Kidney (tissue), 14 donors: ENCODE measurements around the gene FGD3. TPM values are rescaled to one million over a fixed set of nuclear protein-coding genes. Genes with fewer than 3 reads are reported as not detected.
A peak's percentile ranks its signal among the peaks of the same experiment; 100 is the strongest.
"Not testable (repeated sequence)": the region's sequence is repeated elsewhere in the genome, so short reads cannot be mapped to it uniquely, and the experiment has no call there.

Experiments used
- DNase-seq, 5 donors: peaks; one replicate each; pipeline ENCODE4 v3.0.0-alpha.2; 2013 to 2020
- FAIRE-seq: peaks from 2 replicates; lab custom pipeline; 2012; peaks lifted over from hg19 to GRCh38; lab: Jason Lieb, UNC
- H3K27ac ChIP-seq, 2 donors: one replicate each; pipeline ENCODE4 v1.7.0; 2013; ENCODE audit warnings: low read depth in 2 of 2, low read length in 2 of 2, inconsistent platforms in 1 of 2
- H3K27me3 ChIP-seq: one replicate; pipeline ENCODE4 v1.7.1; 2013; ENCODE audit warnings: low read length, inconsistent platforms; ENCODE audit not compliant: control insufficient read depth, insufficient read depth
- H3K36me3 ChIP-seq, 3 donors: one replicate each; pipeline versions ENCODE4 v1.7.0 to v1.7.1; 2013; ENCODE audit warnings: low read length in 3 of 3, control low read depth in 1 of 3, inconsistent platforms in 1 of 3; ENCODE audit not compliant: insufficient read depth in 3 of 3, control insufficient read depth in 2 of 3
- H3K4me1 ChIP-seq, 3 donors: one replicate each; pipeline versions ENCODE4 v1.7.0 to v1.7.1; 2013; ENCODE audit warnings: low read length in 3 of 3, inconsistent platforms in 1 of 3, low read depth in 1 of 3; ENCODE audit not compliant: control insufficient read depth in 2 of 3, insufficient read depth in 2 of 3
- H3K4me3 ChIP-seq, 3 donors: one replicate each; pipeline versions ENCODE4 v1.7.0 to v1.8.1; 2013; ENCODE audit warnings: low read length in 3 of 3, control low read depth in 1 of 3, inconsistent platforms in 1 of 3
- H3K9ac ChIP-seq, 3 donors: one replicate each; pipeline versions ENCODE4 v1.7.0 to v1.7.1; 2013; ENCODE audit warnings: low read length in 3 of 3, control low read depth in 1 of 3, inconsistent platforms in 1 of 3
- H3K9me3 ChIP-seq, 3 donors: one replicate each; pipeline versions ENCODE4 v1.7.0 to v1.7.1; 2013; ENCODE audit warnings: low read length in 3 of 3, control low read depth in 1 of 3, inconsistent platforms in 1 of 3; ENCODE audit not compliant: control insufficient read depth in 2 of 3, insufficient read depth in 1 of 3
- CTCF ChIP-seq: IDR thresholded peaks from 3 replicates; pipeline ENCODE4 v1.5.1; 2012; ENCODE audit warnings: mild to moderate bottlenecking, moderate library complexity, borderline replicate concordance; ENCODE audit not compliant: insufficient read depth; ENCODE audit errors: extremely low read depth
- intact Hi-C: fragments of 100-400 bp; cut with DNase I; formaldehyde crosslinking; loops from one replicate; pipeline ENCODE4 v1.11.1; 2022
- polyA plus RNA-seq: library from polyadenylated mRNA; stranded (reverse); fragments of 350-450 nt; fragmentation: Illumina TruSeq; extraction: RNeasy Lipid Tissue Mini Kit (QIAGEN cat#74804); gene quantifications from one replicate; pipeline ENCODE4 v1.2.3, GENCODE V29; 2014; ENCODE audit warnings: low read depth, low replicate concordance; ENCODE audit not compliant: insufficient read depth
- total RNA-seq: library from RNA; stranded (reverse); fragmentation: NEBNext Ultra II Directional; extraction: Animal tissue kit (Norgen Biotek cat#: 25700); gene quantifications from one replicate; pipeline ENCODE4 v1.2.1, GENCODE V29; 2021
- donor health status: control.
- donor health status: control.
- donor health status: control.
- donor health status: control.
- donor health status: control.
- donor health status: DM: yes; HTN: yes; CAD: no.
- donor health status: Normal renal cell carcinoma (clear cell type).

Gene FGD3
- total and polyA plus RNA-seq, 2 donors from 2014 or later = 7.4 to 12.1 TPM

DNA sequence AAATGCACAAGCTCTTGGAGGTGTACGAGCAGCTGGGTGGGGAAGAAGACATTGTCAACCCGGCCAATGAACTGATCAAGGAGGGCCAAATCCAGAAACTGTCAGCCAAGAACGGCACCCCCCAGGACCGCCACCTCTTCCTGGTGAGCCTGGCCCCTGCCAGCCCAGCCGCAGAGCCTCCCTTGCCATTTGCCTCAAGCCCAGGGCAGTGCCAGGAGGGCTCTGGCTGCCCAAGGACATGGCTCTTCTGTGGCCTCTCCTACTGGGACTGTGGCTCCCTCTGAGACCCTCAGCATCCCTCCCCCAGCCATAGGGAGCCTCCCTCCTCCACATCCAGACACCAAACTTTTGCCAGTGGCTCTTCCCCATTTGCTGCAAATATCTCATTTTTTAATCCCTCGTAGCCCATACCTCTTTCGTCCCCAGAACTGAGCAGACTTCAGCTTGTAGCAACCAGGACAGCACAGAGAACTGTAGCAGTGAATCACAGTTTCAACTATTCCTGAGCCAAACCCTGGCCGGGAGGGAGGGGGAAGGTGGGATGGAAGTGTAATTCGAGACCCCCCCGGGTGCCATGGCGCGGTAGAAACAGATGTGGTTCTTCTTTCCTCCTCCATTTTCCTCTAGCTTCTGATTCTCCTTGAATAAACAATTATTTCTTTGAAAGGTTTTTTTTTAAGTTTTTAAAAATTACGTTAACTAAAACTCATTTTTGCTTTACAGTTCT is 66.7 kb downstream of the FGD3 start:
- H3K4me1 ChIP-seq = no peaks in the 10 kb centered on the region
- DNase-seq (peak in 3 of 5 donors; percentile 10 to 62 (median 32)), FAIRE-seq (no peak)
- H3K27me3 ChIP-seq = no peaks in the 10 kb centered on the region
- no peaks in the 10 kb centered on the region for H3K36me3 ChIP-seq
- H3K9ac ChIP-seq = no peak overlapping the region
- no peak overlapping the region for H3K27ac ChIP-seq
- H3K9me3 ChIP-seq = no peaks in the 10 kb centered on the region
- intact Hi-C loops = no loop called here
- H3K4me3 ChIP-seq = no peak overlapping the region
- TF ChIP-seq CTCF = no peak

- H3K36me3 ChIP-seq, H3K9me3 ChIP-seq, intact Hi-C loops, H3K4me3 ChIP-seq, H3K9ac ChIP-seq, H3K27me3 ChIP-seq, H3K4me1 ChIP-seq, H3K27ac ChIP-seq, FAIRE-seq: not testable (repeated sequence)
- peak in 2 of 5 donors; percentile 5 to 27 for DNase-seq
These were observed 67.9 kb downstream of the FGD3 start for GRCh38 chr9:93015190-93015589.

DNA sequence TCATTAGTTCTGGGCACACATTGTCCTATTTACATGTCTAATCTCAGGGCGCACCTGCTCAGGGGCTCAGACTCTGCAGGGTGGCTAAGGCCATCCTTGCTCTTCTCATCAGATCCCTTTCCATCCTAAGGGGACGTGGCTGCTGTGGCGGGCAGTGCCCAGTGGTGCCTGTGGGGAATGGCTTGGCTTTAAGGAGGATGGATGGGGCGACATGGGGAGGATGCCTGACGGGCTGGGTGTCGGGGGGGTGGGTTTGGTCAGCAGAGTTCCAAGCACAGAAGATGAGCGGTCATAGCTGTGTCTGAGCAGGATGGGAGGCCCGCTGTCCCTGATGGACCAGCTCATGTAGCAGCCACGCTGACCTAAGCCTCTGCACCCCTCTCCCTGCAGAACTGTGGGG is 70.3 kb downstream of the FGD3 start:
- no peak overlapping the region for H3K9ac ChIP-seq
- intact Hi-C loops = no loop called here
- no peaks in the 10 kb centered on the region for H3K36me3 ChIP-seq
- H3K27ac ChIP-seq = no peak overlapping the region
- H3K4me1 ChIP-seq = no peaks in the 10 kb centered on the region
- no peaks in the 10 kb centered on the region for H3K27me3 ChIP-seq
- peak in 2 of 5 donors; percentile 21 to 46 for DNase-seq
- no peak for TF ChIP-seq CTCF
- no peak for FAIRE-seq
- H3K4me3 ChIP-seq = no peak overlapping the region
- no peaks in the 10 kb centered on the region for H3K9me3 ChIP-seq

DNA sequence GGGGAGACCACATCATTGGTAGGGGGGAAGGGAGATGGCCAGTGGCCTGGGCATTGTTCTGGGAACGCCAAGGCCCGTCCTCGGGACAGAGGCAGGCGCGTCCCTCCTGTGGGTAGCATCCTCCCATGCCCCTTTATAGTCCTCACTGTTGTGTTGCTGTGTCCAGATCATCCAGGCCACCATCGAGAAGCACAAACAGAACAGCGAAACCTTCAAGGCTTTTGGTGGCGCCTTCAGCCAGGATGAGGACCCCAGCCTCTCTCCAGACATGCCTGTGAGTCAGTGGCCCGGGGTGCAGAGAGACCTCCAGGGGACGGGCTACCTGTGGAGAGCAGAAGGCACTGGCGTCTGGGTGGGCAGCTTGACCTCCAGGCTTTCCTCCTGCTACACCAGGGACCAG is 72.8 kb downstream of the FGD3 start:
- FAIRE-seq (no peak), DNase-seq (peak in 2 of 5 donors; percentile 31 to 64)
- intact Hi-C loops = no loop called here

More for the DNA sequence above, 72.8 kb downstream of the FGD3 start:
- no peak for TF ChIP-seq CTCF
- Histone ChIP-seq H3K4me3 (no peak overlapping the region), H3K27me3 (no peaks in the 10 kb centered on the region), H3K27ac (no peak overlapping the region), H3K9me3 (no peaks in the 10 kb centered on the region), H3K36me3 (no peaks in the 10 kb centered on the region), H3K4me1 (no peaks in the 10 kb centered on the region), H3K9ac (no peak overlapping the region)
